OCI-LY3 (cell line): Measurements from ENCODE around the gene ERBB4.
"Not testable (repeated sequence)": the region's sequence is repeated elsewhere in the genome, so short reads cannot be mapped to it uniquely, and the experiment has no call there.

ENCODE experiments used
- H2AFZ ChIP-seq: fragments of 200-600, 300-600 bp; shearing (Covaris generic); 2 replicates; pipeline ENCODE4 v1.6.0; 2014; ENCODE audit warnings: antibody characterized with exemption, low read depth, low read length
- H3K27ac ChIP-seq: fragments of 200-600, 300-600 bp; sonication (generic); 2 replicates; pipeline ENCODE4 v1.5.1; 2014; ENCODE audit warnings: mild to moderate bottlenecking, low read length, moderate library complexity, mixed read lengths
- H3K27me3 ChIP-seq: fragments of 200-600, 300-600 bp; sonication (generic); 2 replicates; pipeline ENCODE4 v1.6.1; 2014; ENCODE audit warnings: low read depth, low read length, mixed read lengths
- H3K36me3 ChIP-seq: fragments of 200-600, 300-600 bp; sonication (generic); replicated peaks from 2 replicates; pipeline ENCODE3; 2014; ENCODE audit warnings: low read depth, low read length, mixed read lengths
- H3K4me1 ChIP-seq: fragments of 300-600, 200-600 bp; sonication (generic); 2 replicates; pipeline ENCODE4 v1.6.1; 2014; ENCODE audit warnings: low read length, mixed read lengths
- H3K4me2 ChIP-seq: fragments of 200-600, 300-600 bp; sonication (generic); 2 replicates; pipeline ENCODE4 v1.6.1; 2014; ENCODE audit warnings: low read length, mixed read lengths
- H3K4me3 ChIP-seq: fragments of 300-600, 200-600 bp; sonication (generic); 2 replicates; pipeline ENCODE4 v1.5.1; 2014; ENCODE audit warnings: antibody characterized with exemption, mild to moderate bottlenecking, low read length, moderate library complexity
- H3K79me2 ChIP-seq: fragments of 300-600, 200-600 bp; shearing (Covaris generic); 2 replicates; pipeline ENCODE4 v1.6.1; 2014; ENCODE audit warnings: mild to moderate bottlenecking, low read length, mixed read lengths
- H3K9ac ChIP-seq: fragments of 300-600, 200-600 bp; shearing (Covaris generic); 2 replicates; pipeline ENCODE4 v1.6.0; 2014; ENCODE audit warnings: mild to moderate bottlenecking, low read length, moderate library complexity
- H3K9me3 ChIP-seq: fragments of 200-600, 300-600 bp; shearing (Covaris generic); 2 replicates; pipeline ENCODE4 v1.6.1; 2014; ENCODE audit warnings: low read length, mixed read lengths; ENCODE audit not compliant: insufficient read depth
- H4K20me1 ChIP-seq: fragments of 200-600, 300-600 bp; sonication (generic); 2 replicates; pipeline ENCODE4 v1.6.1; 2016; ENCODE audit warnings: low read length, mixed read lengths; ENCODE audit not compliant: insufficient read depth
- CTCF ChIP-seq: fragments of 200-600, 300-600 bp; sonication (generic); IDR thresholded peaks from 2 replicates; pipeline ENCODE4 v1.5.1; 2014; ENCODE audit warnings: antibody characterized with exemption, low read length, low read depth
- EZH2phosphoT487 ChIP-seq: fragments of 200-600 bp; shearing (Covaris generic); IDR thresholded peaks from 2 replicates; pipeline ENCODE4 v1.6.1; 2018; ENCODE audit warnings: antibody characterized with exemption, mixed run types, low read depth

ERBB4 gene

GRCh38 chr2:211722928-211723327 is 815.7 kb downstream of the ERBB4 start:
- H3K9ac ChIP-seq, result no peak overlapping the region
- no peaks in the 10 kb centered on the region for H3K27me3 ChIP-seq
- H4K20me1 ChIP-seq, result no peaks in the 10 kb centered on the region
- TF ChIP-seq EZH2phosphoT487 (no peak), CTCF (no peak)
- H3K79me2 ChIP-seq, result no peaks in the 10 kb centered on the region
- no peaks in the 10 kb centered on the region for H3K36me3 ChIP-seq
- no peak overlapping the region for H3K4me2 ChIP-seq
- no peak overlapping the region for H3K27ac ChIP-seq
- H3K4me3 ChIP-seq, result no peak overlapping the region
- no peaks in the 10 kb centered on the region for H3K4me1 ChIP-seq
- no peak overlapping the region for H2AFZ ChIP-seq
- no peaks in the 10 kb centered on the region for H3K9me3 ChIP-seq

GRCh38 chr2:211721874-211722273 is 816.7 kb downstream of the ERBB4 start:
- H4K20me1 ChIP-seq, H3K4me1 ChIP-seq, H3K9me3 ChIP-seq, H3K4me2 ChIP-seq, H3K79me2 ChIP-seq, H3K27ac ChIP-seq, H3K4me3 ChIP-seq, H2AFZ ChIP-seq, H3K27me3 ChIP-seq, H3K9ac ChIP-seq, H3K36me3 ChIP-seq: not testable (repeated sequence)

- no peak overlapping the region for H3K4me2 ChIP-seq
- no peak overlapping the region for H2AFZ ChIP-seq
- H4K20me1 ChIP-seq, result no peaks in the 10 kb centered on the region
- H3K36me3 ChIP-seq, result no peaks in the 10 kb centered on the region
- H3K9ac ChIP-seq, result no peak overlapping the region
- H3K9me3 ChIP-seq, result no peaks in the 10 kb centered on the region
- H3K4me3 ChIP-seq, result no peak overlapping the region
- H3K27me3 ChIP-seq, result no peaks in the 10 kb centered on the region
- TF ChIP-seq EZH2phosphoT487, result no peak
- no peak overlapping the region for H3K27ac ChIP-seq
- no peaks in the 10 kb centered on the region for H3K4me1 ChIP-seq
- no peaks in the 10 kb centered on the region for H3K79me2 ChIP-seq
Observed at GRCh38 chr2:211709389-211709788, 829.2 kb downstream of the ERBB4 start.

GRCh38 chr2:211692689-211693088 is 845.9 kb downstream of the ERBB4 start:
- no peaks in the 10 kb centered on the region for H3K9me3 ChIP-seq
- H3K27me3 ChIP-seq, result no peaks in the 10 kb centered on the region
- no peak overlapping the region for H3K4me3 ChIP-seq
- no peak for TF ChIP-seq EZH2phosphoT487
- TF ChIP-seq CTCF, result no peak
- H3K27ac ChIP-seq, result no peak overlapping the region
- no peak overlapping the region for H3K4me2 ChIP-seq
- no peaks in the 10 kb centered on the region for H3K4me1 ChIP-seq
- no peaks in the 10 kb centered on the region for H4K20me1 ChIP-seq
- no peaks in the 10 kb centered on the region for H3K79me2 ChIP-seq
- H3K36me3 ChIP-seq, result no peaks in the 10 kb centered on the region
- no peak overlapping the region for H3K9ac ChIP-seq
- no peak overlapping the region for H2AFZ ChIP-seq

- H3K4me2 ChIP-seq, result no peak overlapping the region
- no peaks in the 10 kb centered on the region for H3K4me1 ChIP-seq
- H3K4me3 ChIP-seq, result no peak overlapping the region
- TF ChIP-seq CTCF (no peak), EZH2phosphoT487 (no peak)
- H3K9me3 ChIP-seq, result no peaks in the 10 kb centered on the region
- 0 out of 2 replicates have a peak overlapping the region, but pooled peaks have one; percentile 10 for H2AFZ ChIP-seq
- no peaks in the 10 kb centered on the region for H3K36me3 ChIP-seq
- H3K27me3 ChIP-seq, result no peaks in the 10 kb centered on the region
- H3K79me2 ChIP-seq, result no peaks in the 10 kb centered on the region
- H3K9ac ChIP-seq, result no peak overlapping the region
- no peaks in the 10 kb centered on the region for H4K20me1 ChIP-seq
- H3K27ac ChIP-seq, result no peak overlapping the region
Observed at GRCh38 chr2:211690736-211691135, 847.9 kb downstream of the ERBB4 start.
